ENCODE measurements around the gene CFAP97. TPM values are rescaled to one million over a fixed set of nuclear protein-coding genes. Genes with fewer than 3 reads are reported as not detected.

Gene CFAP97
- polyA plus RNA-seq, 1 donor (not counting 4 experiments of a cell fraction or from before 2014, with no cell fraction given) = 24.9 TPM

DNA sequence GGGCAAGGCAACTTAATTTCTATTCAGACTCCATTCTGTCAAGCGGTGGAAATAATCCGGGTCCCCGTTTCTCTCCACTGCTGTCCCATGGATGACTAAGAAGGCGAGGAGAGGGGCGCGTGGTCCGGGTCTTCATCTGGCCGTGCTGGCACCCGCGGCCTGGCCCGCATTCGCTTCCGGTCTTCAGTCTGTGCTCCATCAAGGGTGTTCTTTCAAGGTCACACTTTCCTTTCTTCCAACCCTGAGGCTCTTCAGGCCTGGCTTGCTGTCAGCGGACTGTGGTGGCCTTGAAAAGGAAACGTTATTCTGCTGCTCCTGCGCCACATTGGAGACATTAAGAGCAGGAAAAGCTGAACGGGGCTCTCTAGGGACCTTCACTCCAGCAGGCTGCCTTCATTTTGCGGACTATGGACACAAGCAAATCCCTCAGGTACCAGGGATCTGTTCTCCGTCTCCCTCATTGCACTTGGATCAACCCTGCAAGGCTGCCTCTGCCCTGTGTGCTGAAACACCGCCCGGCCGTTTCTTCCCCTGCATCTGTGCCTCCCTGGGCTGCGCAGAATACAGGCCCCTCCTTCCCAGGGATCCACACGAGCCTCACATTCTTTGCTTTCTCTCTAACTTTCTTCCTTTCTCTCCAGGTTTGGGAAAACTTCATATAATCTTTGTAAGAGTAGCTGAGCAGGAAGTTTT, 66.4 kb downstream of the CFAP97 start:
- H3K27me3 ChIP-seq (ENCODE audit: control insufficient read depth, extremely low read depth, insufficient read depth, low read length) = peaks cover 2% of the 10 kb centered on the region
- H3K4me3 ChIP-seq (ENCODE audit: control insufficient read depth in 2 of 3, extremely low read depth in 1 of 3, insufficient read depth in 2 of 3, low read depth in 1 of 3, low read length in 3 of 3) = no peak overlapping the region
- no peak overlapping the region for H3K9ac ChIP-seq (ENCODE audit: control insufficient read depth, extremely low read depth, insufficient read depth, low read length)
- no peak for TF ChIP-seq EZH2 (IDR thresholded peaks at IDR 0.05; ENCODE audit: low read length)
- TF ChIP-seq, protein P1, sequence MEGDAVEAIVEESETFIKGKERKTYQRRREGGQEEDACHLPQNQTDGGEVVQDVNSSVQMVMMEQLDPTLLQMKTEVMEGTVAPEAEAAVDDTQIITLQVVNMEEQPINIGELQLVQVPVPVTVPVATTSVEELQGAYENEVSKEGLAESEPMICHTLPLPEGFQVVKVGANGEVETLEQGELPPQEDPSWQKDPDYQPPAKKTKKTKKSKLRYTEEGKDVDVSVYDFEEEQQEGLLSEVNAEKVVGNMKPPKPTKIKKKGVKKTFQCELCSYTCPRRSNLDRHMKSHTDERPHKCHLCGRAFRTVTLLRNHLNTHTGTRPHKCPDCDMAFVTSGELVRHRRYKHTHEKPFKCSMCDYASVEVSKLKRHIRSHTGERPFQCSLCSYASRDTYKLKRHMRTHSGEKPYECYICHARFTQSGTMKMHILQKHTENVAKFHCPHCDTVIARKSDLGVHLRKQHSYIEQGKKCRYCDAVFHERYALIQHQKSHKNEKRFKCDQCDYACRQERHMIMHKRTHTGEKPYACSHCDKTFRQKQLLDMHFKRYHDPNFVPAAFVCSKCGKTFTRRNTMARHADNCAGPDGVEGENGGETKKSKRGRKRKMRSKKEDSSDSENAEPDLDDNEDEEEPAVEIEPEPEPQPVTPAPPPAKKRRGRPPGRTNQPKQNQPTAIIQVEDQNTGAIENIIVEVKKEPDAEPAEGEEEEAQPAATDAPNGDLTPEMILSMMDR (optimal IDR thresholded peaks at IDR 0.05 in 1 of 3, IDR thresholded peaks at IDR 0.05 in 1 of 3, conservative IDR thresholded peaks at IDR 0.05 in 1 of 3; ENCODE audit: extremely low read depth in 1 of 3, insufficient read depth in 2 of 3, low read length in 3 of 3) = no peak
- H4K20me1 ChIP-seq (ENCODE audit: control insufficient read depth, extremely low read depth, insufficient read depth, low read length) = no peaks in the 10 kb centered on the region
- no peak for DNase-seq (ENCODE audit: low read depth, low spot score)
- H3K36me3 ChIP-seq (ENCODE audit: control insufficient read depth in 2 of 2, extremely low read depth in 1 of 2, insufficient read depth in 2 of 2, low read length in 2 of 2) = no peaks in the 10 kb centered on the region
- no peaks in the 10 kb centered on the region for H3K4me1 ChIP-seq (ENCODE audit: control insufficient read depth, extremely low read depth, insufficient read depth, low read length)
- no peaks in the 10 kb centered on the region for H3K9me3 ChIP-seq (ENCODE audit: control insufficient read depth, low read depth, low read length)
- no peak overlapping the region for H3K27ac ChIP-seq (ENCODE audit: control insufficient read depth, insufficient read depth, low read length)
- FAIRE-seq = no peak
- H3K79me2 ChIP-seq (ENCODE audit: control insufficient read depth, insufficient read depth, low read length) = no peaks in the 10 kb centered on the region
- no peak overlapping the region for H3K4me2 ChIP-seq (ENCODE audit: control insufficient read depth, extremely low read depth, insufficient read depth, low read depth, low read length)
- H3K9me1 ChIP-seq (ENCODE audit: control insufficient read depth, extremely low read depth, insufficient read depth, low read length) = no peaks in the 10 kb centered on the region
- dilution Hi-C loops (cut with MboI; ENCODE audit: extremely low pct_ligation_motif_present, low sequenced_read_pairs) = no loop called here
- H2AFZ ChIP-seq (ENCODE audit: control insufficient read depth, low read length) = no peak overlapping the region

DNA sequence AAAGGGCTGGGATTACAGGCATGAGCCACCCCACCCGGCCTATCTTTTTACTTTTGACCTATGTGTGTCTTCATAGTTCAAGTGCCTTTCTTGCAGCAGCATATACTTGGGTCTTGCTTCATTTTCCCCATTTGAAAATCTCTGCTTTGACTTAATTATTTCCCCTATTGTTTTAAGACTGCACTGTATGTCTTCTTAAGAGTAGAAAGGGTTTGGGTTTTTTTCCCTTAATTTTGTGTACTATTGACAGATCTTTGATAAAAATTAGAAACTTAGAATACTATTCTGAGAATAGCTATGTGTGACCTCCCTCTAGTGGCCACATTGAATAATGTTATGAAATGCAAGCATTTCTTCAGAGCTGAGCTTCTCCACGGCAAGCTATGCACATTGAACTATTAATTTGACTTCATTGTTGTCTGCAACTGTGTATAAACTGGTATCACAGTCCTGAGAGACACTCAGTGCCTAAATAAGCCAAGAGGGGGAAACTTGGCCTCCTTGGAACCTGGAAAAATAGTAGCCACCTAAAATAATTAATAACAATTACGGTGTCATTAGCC, 69.4 kb downstream of the CFAP97 start:
- Histone ChIP-seq H3K9ac (ENCODE audit: control insufficient read depth, extremely low read depth, insufficient read depth, low read length) (no peak overlapping the region), H3K4me1 (ENCODE audit: control insufficient read depth, extremely low read depth, insufficient read depth, low read length) (no peaks in the 10 kb centered on the region), H3K4me2 (ENCODE audit: control insufficient read depth, extremely low read depth, insufficient read depth, low read depth, low read length) (no peak overlapping the region), H3K27ac (ENCODE audit: control insufficient read depth, insufficient read depth, low read length) (no peak overlapping the region), H3K27me3 (ENCODE audit: control insufficient read depth, extremely low read depth, insufficient read depth, low read length) (peaks cover 2% of the 10 kb centered on the region), H3K9me1 (ENCODE audit: control insufficient read depth, extremely low read depth, insufficient read depth, low read length) (no peaks in the 10 kb centered on the region), H3K36me3 (ENCODE audit: control insufficient read depth in 2 of 2, extremely low read depth in 1 of 2, insufficient read depth in 2 of 2, low read length in 2 of 2) (no peaks in the 10 kb centered on the region), H3K79me2 (ENCODE audit: control insufficient read depth, insufficient read depth, low read length) (no peaks in the 10 kb centered on the region), H3K9me3 (ENCODE audit: control insufficient read depth, low read depth, low read length) (no peaks in the 10 kb centered on the region), H4K20me1 (ENCODE audit: control insufficient read depth, extremely low read depth, insufficient read depth, low read length) (no peaks in the 10 kb centered on the region), H2AFZ (ENCODE audit: control insufficient read depth, low read length) (no peak overlapping the region), H3K4me3 (ENCODE audit: control insufficient read depth in 2 of 3, extremely low read depth in 1 of 3, insufficient read depth in 2 of 3, low read depth in 1 of 3, low read length in 3 of 3) (no peak overlapping the region)
- FAIRE-seq = peak; percentile 80
- TF ChIP-seq EZH2 (IDR thresholded peaks at IDR 0.05; ENCODE audit: low read length) = no peak
- TF ChIP-seq, protein P1 (optimal IDR thresholded peaks at IDR 0.05 in 1 of 3, IDR thresholded peaks at IDR 0.05 in 1 of 3, conservative IDR thresholded peaks at IDR 0.05 in 1 of 3; ENCODE audit: extremely low read depth in 1 of 3, insufficient read depth in 2 of 3, low read length in 3 of 3) = peak; percentile 17 to 64 (median 45)
- DNase-seq (ENCODE audit: low read depth, low spot score) = no peak
- dilution Hi-C loops (cut with MboI; ENCODE audit: extremely low pct_ligation_motif_present, low sequenced_read_pairs) = no loop called here

Data from keratinocyte (primary cell).